ENCODE data around the gene DMXL2.
"Not testable (repeated sequence)": the region's sequence is repeated elsewhere in the genome, so short reads cannot be mapped to it uniquely, and the experiment has no call there.

DMXL2 gene

GRCh38 chr15:51621155-51621765 is 1.3 kb downstream of the DMXL2 start:
- DNase-seq, result no peak

- peak in 1 of 2 experiments; percentile 2 for DNase-seq
Measured at GRCh38 chr15:51620641-51621040, 1.9 kb downstream of the DMXL2 start.

GRCh38 chr15:51620122-51620521 is 2.4 kb downstream of the DMXL2 start:
- no peak for DNase-seq

- no peak for DNase-seq
Measured at GRCh38 chr15:51619331-51620035, 3.1 kb downstream of the DMXL2 start.

- no peak for DNase-seq
Measured at GRCh38 chr15:51617886-51618285, 4.7 kb downstream of the DMXL2 start.

GRCh38 chr15:51613951-51614350 is 8.6 kb downstream of the DMXL2 start:
- no peak for DNase-seq

GRCh38 chr15:51612669-51613068 is 9.9 kb downstream of the DMXL2 start:
- not testable (repeated sequence) for DNase-seq

GRCh38 chr15:51603462-51603948 is 19.1 kb downstream of the DMXL2 start:
- DNase-seq, result not testable (repeated sequence)

GRCh38 chr15:51603002-51603401 is 19.6 kb downstream of the DMXL2 start:
- DNase-seq, result no peak

- DNase-seq, result no peak
Measured at GRCh38 chr15:51602484-51602883, 20.1 kb downstream of the DMXL2 start.

- no peak for DNase-seq
Measured at GRCh38 chr15:51601801-51602200, 20.8 kb downstream of the DMXL2 start.

GRCh38 chr15:51600114-51600513 is 22.5 kb downstream of the DMXL2 start:
- DNase-seq, result no peak

GRCh38 chr15:51589881-51590568 is 32.5 kb downstream of the DMXL2 start:
- no peak for DNase-seq

- no peak for DNase-seq
Measured at GRCh38 chr15:51588966-51589365, 33.6 kb downstream of the DMXL2 start.

- no peak for DNase-seq
Measured at GRCh38 chr15:51585986-51586385, 36.6 kb downstream of the DMXL2 start.

- DNase-seq, result no peak
Measured at GRCh38 chr15:51580982-51581381, 41.6 kb downstream of the DMXL2 start.

- DNase-seq, result no peak
Measured at GRCh38 chr15:51580385-51580784, 42.2 kb downstream of the DMXL2 start.

GRCh38 chr15:51579012-51579411 is 43.6 kb downstream of the DMXL2 start:
- DNase-seq, result no peak

- no peak for DNase-seq
Measured at GRCh38 chr15:51577636-51578304, 44.8 kb downstream of the DMXL2 start.

GRCh38 chr15:51576911-51577500 is 45.6 kb downstream of the DMXL2 start:
- no peak for DNase-seq

GRCh38 chr15:51576286-51576850 is 46.2 kb downstream of the DMXL2 start:
- no peak for DNase-seq

- DNase-seq, result no peak
Measured at GRCh38 chr15:51575775-51576174, 46.8 kb downstream of the DMXL2 start.

GRCh38 chr15:51573352-51573751 is 49.2 kb downstream of the DMXL2 start:
- DNase-seq, result not testable (repeated sequence)
